Prostate gland (tissue), 2 donors: ENCODE data around the gene SNX19. TPM values are rescaled to one million over a fixed set of nuclear protein-coding genes. Genes with fewer than 3 reads are reported as not detected.

ENCODE experiments used
- DNase-seq: peaks from one replicate; pipeline ENCODE4 v3.0.0-alpha.2; 2019; ENCODE audit warnings: low spot score
- H3K27ac ChIP-seq, 2 donors: fragments of 200-600 bp; sonication (generic); 2 replicates each; pipeline ENCODE4 v1.5.1; 2017 to 2019
- H3K27me3 ChIP-seq: fragments of 200-600 bp; sonication (generic); replicated peaks from 2 replicates; pipeline ENCODE4 v1.5.1; 2019; ENCODE audit not compliant: insufficient read depth
- H3K36me3 ChIP-seq, 2 donors: fragments of 200-600 bp; sonication (generic); 1 replicate in 1 of 2; 2 replicates in 1 of 2; pipeline versions ENCODE4 v1.5.1 to v1.8.1; 2017 to 2019
- H3K4me1 ChIP-seq: fragments of 200-600 bp; sonication (generic); replicated peaks from 2 replicates; pipeline ENCODE4 v1.5.1; 2019
- H3K4me3 ChIP-seq, 2 donors: fragments of 200-600 bp; sonication (generic); 2 replicates each; pipeline ENCODE4 v1.5.1; 2017 to 2019
- H3K9me3 ChIP-seq: fragments of 200-600 bp; sonication (generic); 2 replicates; pipeline ENCODE4 v1.5.1; 2017
- POLR2A ChIP-seq: fragments of 450-650 bp; IDR thresholded peaks from one replicate; pipeline ENCODE4 v1.6.1; 2016; ENCODE audit warnings: antibody characterized with exemption, mild to moderate bottlenecking
- POLR2AphosphoS5 ChIP-seq: sonication (generic); formaldehyde crosslinking; IDR thresholded peaks from one replicate; pipeline ENCODE4 v1.6.1; 2017; ENCODE audit warnings: antibody characterized with exemption
- WGBS: methylation state at CpG from one replicate; pipeline ENCODE4 v1.1.5; 2018; 5-methylcytosine and 5-hydroxymethylcytosine counted together
- intact Hi-C: fragments of 100-400 bp; cut with DNase I; formaldehyde crosslinking; loops from one replicate; pipeline ENCODE4 v1.14.2; 2022
- total RNA-seq, 2 donors: library from RNA; depleted of rRNA; stranded (reverse); fragments of >200 nt; gene quantifications; one replicate each; pipeline ENCODE4 v1.1.0, GENCODE V29; 2016
- TF ChIP-seq, protein P1 (sequence below), 4 experiments: fragments of 200-600 bp in 2 of 4; fragments of 450-650 bp in 2 of 4; sonication (generic) in 2 of 4; IDR thresholded peaks; 1 replicate in 3 of 4; 2 replicates in 1 of 4; pipeline ENCODE4 v1.5.1; 2016 to 2019; ENCODE audit warnings: antibody characterized with exemption in 4 of 4, mild to moderate bottlenecking in 2 of 4, moderate library complexity in 2 of 4

SNX19 gene
- total RNA-seq, 2 donors from 2014 or later = 87.7 to 115 TPM

DNA sequence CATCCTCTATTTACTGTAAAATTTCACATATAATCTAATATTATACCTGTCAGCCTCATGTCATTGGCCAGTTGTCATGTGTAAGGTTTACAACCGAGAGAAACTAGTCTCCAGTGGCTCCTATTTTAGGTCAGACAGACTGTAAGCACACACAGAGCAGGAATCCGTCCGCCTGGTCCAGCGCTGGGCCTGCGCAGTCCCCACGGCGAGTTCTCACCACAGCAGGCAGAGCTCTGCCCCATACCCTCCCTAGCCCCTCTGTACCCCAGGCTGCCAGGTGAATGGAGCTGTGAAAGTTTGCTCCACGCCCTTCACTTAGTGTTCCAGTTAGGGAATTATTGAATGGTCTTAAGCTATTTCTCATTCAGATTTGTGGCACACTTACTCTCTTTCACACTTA, 63.7 kb downstream of the SNX19 start:
- intact Hi-C loops = no loop called here
- no peak overlapping the region for H3K27ac ChIP-seq
- 81% methylated on average over 8 of the region's 8 CpGs for WGBS
- no peak overlapping the region for H3K4me3 ChIP-seq
- H3K36me3 ChIP-seq = no peaks in the 10 kb centered on the region
- TF ChIP-seq, protein P1, sequence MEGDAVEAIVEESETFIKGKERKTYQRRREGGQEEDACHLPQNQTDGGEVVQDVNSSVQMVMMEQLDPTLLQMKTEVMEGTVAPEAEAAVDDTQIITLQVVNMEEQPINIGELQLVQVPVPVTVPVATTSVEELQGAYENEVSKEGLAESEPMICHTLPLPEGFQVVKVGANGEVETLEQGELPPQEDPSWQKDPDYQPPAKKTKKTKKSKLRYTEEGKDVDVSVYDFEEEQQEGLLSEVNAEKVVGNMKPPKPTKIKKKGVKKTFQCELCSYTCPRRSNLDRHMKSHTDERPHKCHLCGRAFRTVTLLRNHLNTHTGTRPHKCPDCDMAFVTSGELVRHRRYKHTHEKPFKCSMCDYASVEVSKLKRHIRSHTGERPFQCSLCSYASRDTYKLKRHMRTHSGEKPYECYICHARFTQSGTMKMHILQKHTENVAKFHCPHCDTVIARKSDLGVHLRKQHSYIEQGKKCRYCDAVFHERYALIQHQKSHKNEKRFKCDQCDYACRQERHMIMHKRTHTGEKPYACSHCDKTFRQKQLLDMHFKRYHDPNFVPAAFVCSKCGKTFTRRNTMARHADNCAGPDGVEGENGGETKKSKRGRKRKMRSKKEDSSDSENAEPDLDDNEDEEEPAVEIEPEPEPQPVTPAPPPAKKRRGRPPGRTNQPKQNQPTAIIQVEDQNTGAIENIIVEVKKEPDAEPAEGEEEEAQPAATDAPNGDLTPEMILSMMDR (IDR thresholded peaks at IDR 0.05) = no peak
- TF ChIP-seq POLR2A = no peak
- no peak for TF ChIP-seq POLR2AphosphoS5
- DNase-seq = no peak
- no peaks in the 10 kb centered on the region for H3K4me1 ChIP-seq
- no peaks in the 10 kb centered on the region for H3K9me3 ChIP-seq
- H3K27me3 ChIP-seq = no peaks in the 10 kb centered on the region

GRCh38 chr11:130850185-130850944, 65.9 kb downstream of the SNX19 start:
- DNase-seq = no peak
- no peak overlapping the region for H3K27ac ChIP-seq
- H3K36me3 ChIP-seq = no peaks in the 10 kb centered on the region
- H3K4me3 ChIP-seq = no peak overlapping the region
- H3K27me3 ChIP-seq = no peaks in the 10 kb centered on the region
- no peaks in the 10 kb centered on the region for H3K9me3 ChIP-seq
- WGBS = 87% methylated on average over 6 of the region's 6 CpGs
- intact Hi-C loops = no loop called here
- TF ChIP-seq, protein P1 (IDR thresholded peaks at IDR 0.05) = no peak
- no peak for TF ChIP-seq POLR2A
- no peak for TF ChIP-seq POLR2AphosphoS5
- no peaks in the 10 kb centered on the region for H3K4me1 ChIP-seq

DNA sequence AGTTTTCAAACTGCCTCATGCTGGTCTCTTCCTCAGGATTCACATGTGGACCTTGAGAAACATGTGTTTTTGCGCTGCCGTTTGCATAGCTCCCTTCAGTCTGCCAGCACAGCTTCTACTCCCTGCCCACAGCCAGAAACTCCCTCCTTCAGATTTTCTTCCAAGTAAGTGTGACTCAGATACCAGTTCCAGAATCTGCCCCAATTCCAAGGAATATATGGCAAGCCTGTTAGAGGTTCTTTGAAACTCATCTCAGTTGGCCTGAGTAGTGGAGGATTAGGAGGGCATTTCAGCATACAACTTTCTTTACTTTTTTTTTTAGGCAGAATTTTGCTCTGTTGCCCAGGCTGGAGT, 67.1 kb downstream of the SNX19 start:
- intact Hi-C loops = no loop called here
- no peaks in the 10 kb centered on the region for H3K36me3 ChIP-seq
- no peak overlapping the region for H3K4me3 ChIP-seq
- no peaks in the 10 kb centered on the region for H3K4me1 ChIP-seq
- TF ChIP-seq, protein P1 (IDR thresholded peaks at IDR 0.05) = no peak
- TF ChIP-seq POLR2AphosphoS5 (no peak), POLR2A (no peak)
- 70% methylated on average over 2 of the region's 2 CpGs for WGBS
- no peak for DNase-seq
- no peaks in the 10 kb centered on the region for H3K27me3 ChIP-seq
- no peaks in the 10 kb centered on the region for H3K9me3 ChIP-seq
- H3K27ac ChIP-seq = no peak overlapping the region

- intact Hi-C loops = no loop called here
- Histone ChIP-seq H3K9me3 (no peaks in the 10 kb centered on the region), H3K4me3 (no peak overlapping the region), H3K27ac (no peak overlapping the region), H3K27me3 (no peaks in the 10 kb centered on the region), H3K36me3 (no peaks in the 10 kb centered on the region), H3K4me1 (no peaks in the 10 kb centered on the region)
- 75% methylated on average over 6 of the region's 6 CpGs for WGBS
- no peak for TF ChIP-seq POLR2A
- TF ChIP-seq, protein P1 (IDR thresholded peaks at IDR 0.05) = no peak
- TF ChIP-seq POLR2AphosphoS5 = no peak
- no peak for DNase-seq
These were observed 67.7 kb downstream of the SNX19 start for GRCh38 chr11:130848361-130849214.
